Prostate gland (tissue), 2 donors: Measurements from ENCODE around the gene SCRG1.

ENCODE experiments used
- CTCF ChIP-seq, 4 experiments: fragments of 200-600 bp in 2 of 4; fragments of 450-650 bp in 2 of 4; sonication (generic) in 2 of 4; IDR thresholded peaks; 1 replicate in 3 of 4; 2 replicates in 1 of 4; pipeline ENCODE4 v1.5.1; 2016 to 2019; ENCODE audit warnings: antibody characterized with exemption in 4 of 4, mild to moderate bottlenecking in 2 of 4, moderate library complexity in 2 of 4
- POLR2A ChIP-seq: fragments of 450-650 bp; IDR thresholded peaks from one replicate; pipeline ENCODE4 v1.6.1; 2016; ENCODE audit warnings: antibody characterized with exemption, mild to moderate bottlenecking
- POLR2AphosphoS5 ChIP-seq: sonication (generic); formaldehyde crosslinking; IDR thresholded peaks from one replicate; pipeline ENCODE4 v1.6.1; 2017; ENCODE audit warnings: antibody characterized with exemption

- TF ChIP-seq CTCF (IDR thresholded peaks at IDR 0.05) (no peak), POLR2A (no peak), POLR2AphosphoS5 (no peak)
These were observed 36.2 kb downstream of the SCRG1 start for GRCh38 chr4:173362666-173363065.
